ENCODE measurements around the gene GBX1. TPM values are rescaled to one million over a fixed set of nuclear protein-coding genes. Genes with fewer than 3 reads are reported as not detected.

The GBX1 gene
- total RNA-seq, 1 donor from 2014 or later: not detected

- H3K9me3 ChIP-seq: no peaks in the 10 kb centered on the region
- no peaks in the 10 kb centered on the region for H3K27me3 ChIP-seq
- H3K36me3 ChIP-seq: peaks cover 21 to 30% of the 10 kb centered on the region in 2 donors
- H3K27ac ChIP-seq: no peak within 1 kb of the TSS
- intact Hi-C loops (cut with DNase I): no loop called here
- no peak for DNase-seq (ENCODE audit: low spot score in 2 of 2)
- H3K4me3 ChIP-seq: no peak within 1 kb of the TSS
- H3K4me1 ChIP-seq: no peaks in the 10 kb centered on the region
- no peak for TF ChIP-seq CTCF (IDR thresholded peaks at IDR 0.05)
Observed at GRCh38 chr7:151210087-151210854, 42.8 kb upstream of the GBX1 start, which contains the start of gene H2BK1. Gene H2BK1 (minus strand): TSS chr7:151210488. CDS start chr7:151210318, 170 bp downstream.

- Histone ChIP-seq H3K27me3 (no peaks in the 10 kb centered on the region), H3K4me3 (no peak overlapping the region), H3K27ac (no peak overlapping the region), H3K36me3 (peaks cover 14 to 23% of the 10 kb centered on the region in 2 donors), H3K4me1 (no peaks in the 10 kb centered on the region), H3K9me3 (no peaks in the 10 kb centered on the region)
- intact Hi-C loops (cut with DNase I): no loop called here
- TF ChIP-seq CTCF (IDR thresholded peaks at IDR 0.05): no peak
- no peak for DNase-seq (ENCODE audit: low spot score in 2 of 2)
Observed at GRCh38 chr7:151209588-151209987, 42.1 kb upstream of the GBX1 start.

- Histone ChIP-seq H3K27ac (no peak overlapping the region), H3K4me1 (no peaks in the 10 kb centered on the region), H3K27me3 (no peaks in the 10 kb centered on the region), H3K36me3 (peaks cover 8 to 11% of the 10 kb centered on the region in 2 donors), H3K4me3 (no peak overlapping the region), H3K9me3 (no peaks in the 10 kb centered on the region)
- no peak for DNase-seq (ENCODE audit: low spot score in 2 of 2)
- intact Hi-C loops (cut with DNase I): no loop called here
- TF ChIP-seq CTCF (IDR thresholded peaks at IDR 0.05): no peak
Observed at GRCh38 chr7:151208253-151208862, 40.9 kb upstream of the GBX1 start.

- DNase-seq (ENCODE audit: low spot score in 2 of 2): no peak
- Histone ChIP-seq H3K36me3 (peaks cover 3 to 6% of the 10 kb centered on the region in 2 donors), H3K4me1 (no peaks in the 10 kb centered on the region), H3K27ac (no peak overlapping the region), H3K9me3 (no peaks in the 10 kb centered on the region), H3K27me3 (no peaks in the 10 kb centered on the region), H3K4me3 (no peak overlapping the region)
- TF ChIP-seq CTCF (IDR thresholded peaks at IDR 0.05): no peak
- intact Hi-C loops (cut with DNase I): no loop called here
Observed at GRCh38 chr7:151207804-151208203, 40.3 kb upstream of the GBX1 start.

GRCh38 chr7:151207315-151207714, 39.8 kb upstream of the GBX1 start:
- H3K27ac ChIP-seq: no peak overlapping the region

More at GRCh38 chr7:151207315-151207714, 39.8 kb upstream of the GBX1 start:
- H3K4me1 ChIP-seq: no peaks in the 10 kb centered on the region
- H3K36me3 ChIP-seq: peaks cover 0 to under 1% of the 10 kb centered on the region in 2 donors
- no peak for TF ChIP-seq CTCF (IDR thresholded peaks at IDR 0.05)
- no peak for DNase-seq (ENCODE audit: low spot score in 2 of 2)
- intact Hi-C loops (cut with DNase I): no loop called here
- H3K27me3 ChIP-seq: no peaks in the 10 kb centered on the region
- H3K9me3 ChIP-seq: no peaks in the 10 kb centered on the region
- no peak overlapping the region for H3K4me3 ChIP-seq
